K562 (cell line): ENCODE measurements around the gene NUDT22. TPM values are rescaled to one million over a fixed set of nuclear protein-coding genes. Genes with fewer than 3 reads are reported as not detected.

Source experiments
- AFF4 ChIP-seq: sonication (generic); formaldehyde crosslinking; IDR thresholded peaks from 2 replicates; pipeline ENCODE4 v1.8.0; 2023; ENCODE audit warnings: mild to moderate bottlenecking, missing genetic modification reagents
- ATF1 ChIP-seq, 2 experiments: fragments of 450-650 bp in 1 of 2; IDR thresholded peaks; 2 replicates each; pipeline ENCODE4 v1.6.1; 2016; ENCODE audit warnings: missing compliant biosample characterization in 1 of 2, missing genetic modification characterization in 1 of 2
- BRCA1 ChIP-seq, 2 experiments: fragments of 450-650 bp in 1 of 2; sonication (generic) in 1 of 2; formaldehyde crosslinking in 1 of 2; IDR thresholded peaks; 2 replicates each; pipeline versions ENCODE4 v1.5.0 to v1.6.1; 2017 to 2020; ENCODE audit warnings: mild to moderate bottlenecking in 1 of 2, missing genetic modification reagents in 1 of 2
- CREB3L1 ChIP-seq: fragments of 450-650 bp; IDR thresholded peaks from 2 replicates; pipeline ENCODE4 v1.6.1; 2014; ENCODE audit warnings: low read depth, mild to moderate bottlenecking, moderate library complexity, borderline replicate concordance
- IRF2 ChIP-seq: sonication (generic); formaldehyde crosslinking; IDR thresholded peaks from 2 replicates; pipeline ENCODE4 v1.8.1; 2022; ENCODE audit warnings: mild to moderate bottlenecking, missing genetic modification reagents
- KAT8 ChIP-seq: fragments of 450-650 bp; IDR thresholded peaks from 2 replicates; pipeline ENCODE4 v1.6.1; 2016; ENCODE audit warnings: low read depth, mild to moderate bottlenecking
- LCOR ChIP-seq: sonication (generic); formaldehyde crosslinking; IDR thresholded peaks from 2 replicates; pipeline ENCODE4 v1.8.0; 2022; ENCODE audit warnings: mild to moderate bottlenecking, missing genetic modification reagents
- NFATC3 ChIP-seq: fragments of 450-650 bp; IDR thresholded peaks from 2 replicates; pipeline ENCODE4 v1.6.1; 2017; ENCODE audit warnings: mild to moderate bottlenecking
- NKRF ChIP-seq: fragments of 450-650 bp; IDR thresholded peaks from 2 replicates; pipeline ENCODE4 v1.6.1; 2016; ENCODE audit warnings: borderline replicate concordance
- SMAD3 ChIP-seq: fragments of 450-650 bp; formaldehyde crosslinking; conservative IDR thresholded peaks from 2 replicates; pipeline ENCODE4 v1.4.0; 2020; ENCODE audit warnings: mild to moderate bottlenecking
- SPI1 ChIP-seq: IDR thresholded peaks from 2 replicates; pipeline ENCODE4 v1.6.1; 2011; ENCODE audit warnings: low read depth, low read length, control low read depth, borderline replicate concordance
- ZMIZ1 ChIP-seq, 2 experiments: fragments of 150-350 bp in 1 of 2; IDR thresholded peaks; 2 replicates each; pipeline ENCODE4 v1.6.1; 2012 to 2016; ENCODE audit warnings: low read depth in 2 of 2, low read length in 2 of 2, mild to moderate bottlenecking in 1 of 2, moderate library complexity in 1 of 2
- ZNF175 ChIP-seq: fragments of 200-800 bp; sonication (Bioruptor generic); IDR thresholded peaks from 2 replicates; pipeline ENCODE4 v1.6.1; 2016; ENCODE audit warnings: low read depth, mild to moderate bottlenecking, missing genetic modification characterization, missing compliant biosample characterization
- ZNF324 ChIP-seq: fragments of 250-450 bp; sonication (Bioruptor Pico); IDR thresholded peaks from 2 replicates; pipeline ENCODE4 v1.4.0; 2020; ENCODE audit warnings: mild to moderate bottlenecking
- ZNF644 ChIP-seq: fragments of 200-800 bp; sonication (Bioruptor generic); IDR thresholded peaks from 2 replicates; pipeline ENCODE4 v1.6.1; 2016; ENCODE audit warnings: low read depth, missing genetic modification characterization, missing compliant biosample characterization
- ZNF76 ChIP-seq: fragments of 250-450 bp; sonication (Bioruptor Pico); IDR thresholded peaks from 2 replicates; pipeline ENCODE4 v1.4.0; 2020; ENCODE audit warnings: mild to moderate bottlenecking, moderate library complexity, borderline replicate concordance
- ZNF780A ChIP-seq: fragments of 250-450 bp; sonication (Bioruptor Pico); IDR thresholded peaks from 2 replicates; pipeline ENCODE4 v1.5.0; 2021; ENCODE audit warnings: mild to moderate bottlenecking
- polyA plus RNA-seq, 8 experiments: library from polyadenylated mRNA; depleted of rRNA in 4 of 8; stranded (reverse) in 5 of 8; unstranded in 3 of 8; fragments of >200 nt; fragmentation: Nextera tagmentation in 2 of 8; fragmentation: Illumina TruSeq in 1 of 8; extraction: Ambion mirVana in 2 of 8; extraction: Trizol in 1 of 8; gene quantifications; 2 replicates each; pipeline versions ENCODE4 v1.2.1 to v1.2.3, GENCODE V29; 2011 to 2014; ENCODE audit warnings: inconsistent platforms in 1 of 8, missing spikeins in 1 of 8
- total RNA-seq, 7 experiments: library from RNA; depleted of rRNA in 6 of 7; stranded (reverse); fragments of >200 nt in 6 of 7; fragmentation: Illumina TruSeq in 2 of 7; extraction: Trizol in 2 of 7; gene quantifications; 2 replicates each; pipeline versions ENCODE4 v1.2.1 to v1.2.3, GENCODE V29; 2011 to 2021; ENCODE audit warnings: low replicate concordance in 1 of 7

NUDT22 gene
- total and polyA plus RNA-seq, 9 of the 15 experiments (the other 6 are each of a cell fraction or from before 2014, with no cell fraction given): 6.3 to 92.6 (median 37.4) TPM

GRCh38 chr11:64204464-64204989 lies 21.5 kb upstream of the NUDT22 start (continued):
- TF ChIP-seq ZMIZ1 (IDR thresholded peaks at IDR 0.05; ENCODE audit: low read depth in 2 of 2, low read length in 2 of 2): peak in 1 of 2 experiments; percentile 46; a peak in 1 of 4 replicates
- TF ChIP-seq LCOR (CRISPR knock-in tag): no peak
- TF ChIP-seq ZNF76 (CRISPR knock-in tag): no peak
- TF ChIP-seq ZNF175 (CRISPR knock-in tag): no peak
- TF ChIP-seq IRF2 (CRISPR knock-in tag): no peak
- TF ChIP-seq NKRF: 0 out of 2 replicates have a peak, but pooled peaks have one; percentile 6
- no peak for TF ChIP-seq NFATC3
- no peak for TF ChIP-seq SMAD3 (CRISPR knock-in tag)
- no peak for TF ChIP-seq AFF4 (CRISPR knock-in tag)
- TF ChIP-seq ATF1 (CRISPR knock-in tag; IDR thresholded peaks at IDR 0.05): no peak
- peak; percentile 47 for TF ChIP-seq ATF1 (tag; IDR thresholded peaks at IDR 0.05)
- no peak for TF ChIP-seq CREB3L1
- TF ChIP-seq ZNF644 (tag): no peak
- TF ChIP-seq ZNF780A (CRISPR knock-in tag): no peak
- no peak for TF ChIP-seq BRCA1 (IDR thresholded peaks at IDR 0.05)
- no peak for TF ChIP-seq BRCA1 (CRISPR knock-in tag; IDR thresholded peaks at IDR 0.05)
- TF ChIP-seq KAT8: no peak
- no peak for TF ChIP-seq SPI1
- TF ChIP-seq ZNF324 (CRISPR knock-in tag): no peak
